HG03135 (cell line): ENCODE results near the gene TMPRSS4.

ENCODE experiments used
- ATAC-seq: cut with Tn5 transposase; IDR thresholded peaks from one replicate; pipeline ENCODE4 v1.9.1; 2021; ENCODE audit warnings: mild to moderate bottlenecking, moderate library complexity; ENCODE audit not compliant: unreplicated experiment

Gene TMPRSS4

DNA sequence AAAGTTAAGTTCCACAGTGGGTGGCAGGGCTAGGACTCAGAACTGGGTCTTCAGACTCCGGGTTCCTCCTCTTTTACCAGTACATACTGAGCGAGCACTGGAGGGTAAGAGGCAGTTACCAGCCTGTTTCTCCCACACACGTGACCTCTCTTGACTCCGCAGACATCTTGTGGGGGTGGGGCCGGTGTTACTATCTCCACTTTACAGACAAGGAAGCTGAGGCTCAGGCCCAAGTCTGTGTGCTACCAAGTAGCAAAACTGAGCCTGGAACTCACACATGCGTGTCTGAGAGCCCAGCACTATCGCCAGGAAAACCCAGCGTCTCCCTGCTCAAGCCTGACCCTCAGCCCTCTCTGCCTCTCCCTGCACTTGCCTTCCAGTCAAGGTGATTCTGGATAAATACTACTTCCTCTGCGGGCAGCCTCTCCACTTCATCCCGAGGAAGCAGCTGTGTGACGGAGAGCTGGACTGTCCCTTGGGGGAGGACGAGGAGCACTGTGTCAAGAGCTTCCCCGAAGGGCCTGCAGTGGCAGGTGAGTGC, 25.9 kb downstream of the TMPRSS4 start:
- no peak for ATAC-seq

DNA sequence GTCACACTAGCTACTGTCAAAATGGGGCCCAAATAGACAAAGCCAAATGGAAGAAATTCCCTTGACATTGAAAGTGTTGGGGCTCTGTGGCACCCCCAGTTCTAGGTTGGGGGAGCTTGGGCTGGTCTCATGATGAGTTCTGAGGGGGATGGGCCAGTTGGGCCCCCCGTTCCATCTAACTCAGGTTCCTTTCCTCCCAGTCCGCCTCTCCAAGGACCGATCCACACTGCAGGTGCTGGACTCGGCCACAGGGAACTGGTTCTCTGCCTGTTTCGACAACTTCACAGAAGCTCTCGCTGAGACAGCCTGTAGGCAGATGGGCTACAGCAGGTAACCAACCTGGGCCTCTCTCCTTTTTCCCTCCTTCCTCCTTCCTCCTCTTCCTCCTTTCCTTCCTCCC, 27.6 kb downstream of the TMPRSS4 start:
- no peak for ATAC-seq

DNA sequence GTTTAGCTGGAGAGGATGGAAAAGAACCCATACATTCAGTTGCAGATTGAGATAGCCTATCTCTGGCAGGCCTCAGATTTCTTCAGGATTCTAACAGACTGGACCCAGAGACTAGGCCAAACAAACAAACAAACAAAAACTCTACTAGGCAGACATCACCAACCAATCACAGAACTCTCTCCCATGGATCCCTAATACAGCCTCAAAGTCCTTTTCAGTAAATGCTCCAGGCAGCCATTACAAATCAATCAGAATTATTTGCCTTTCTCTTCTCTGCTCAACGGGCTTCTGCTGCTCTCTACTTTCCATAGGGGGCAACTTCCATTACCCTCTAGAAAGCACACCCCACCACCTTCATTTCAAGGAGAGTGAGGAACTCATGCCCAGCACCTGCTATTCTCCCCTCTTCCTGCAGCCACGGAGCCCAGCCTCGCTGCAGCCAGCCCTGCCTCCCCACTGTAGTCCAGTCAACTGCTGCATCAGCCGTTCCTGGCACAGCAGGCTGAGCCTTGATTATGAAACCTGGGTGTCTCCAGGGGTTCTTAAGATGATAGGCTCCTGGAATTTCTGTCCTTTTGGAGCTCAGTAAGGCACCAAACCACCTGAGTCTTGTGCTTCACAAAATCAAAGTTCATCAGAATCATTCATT, 28.9 kb downstream of the TMPRSS4 start:
- no peak for ATAC-seq

DNA sequence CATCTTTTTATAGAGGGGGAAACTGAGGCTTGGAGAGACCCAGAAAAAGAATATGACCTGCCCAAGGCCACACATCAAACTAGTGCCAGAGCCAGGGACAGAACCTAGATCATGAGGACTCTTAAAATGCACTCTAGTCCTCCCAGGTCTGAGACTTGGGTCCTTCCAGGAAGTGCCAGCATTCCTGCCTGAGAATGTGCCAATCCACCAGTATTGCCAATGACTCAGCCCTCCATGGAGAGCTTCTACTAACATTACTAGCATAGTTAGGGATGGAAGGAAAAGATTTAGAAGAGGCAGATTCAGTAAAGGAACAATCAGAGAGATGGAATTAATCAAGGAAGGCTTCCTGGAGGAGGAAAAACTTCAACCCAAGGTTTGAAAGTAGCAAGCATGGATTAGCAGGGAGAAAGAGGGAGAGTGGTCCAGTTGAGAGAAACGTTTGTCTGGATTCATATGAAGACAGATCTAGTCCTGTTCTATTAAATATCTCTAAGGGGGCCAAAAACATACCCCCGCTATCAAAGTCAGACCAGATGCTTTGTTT, 30.0 kb downstream of the TMPRSS4 start:
- ATAC-seq = no peak

DNA sequence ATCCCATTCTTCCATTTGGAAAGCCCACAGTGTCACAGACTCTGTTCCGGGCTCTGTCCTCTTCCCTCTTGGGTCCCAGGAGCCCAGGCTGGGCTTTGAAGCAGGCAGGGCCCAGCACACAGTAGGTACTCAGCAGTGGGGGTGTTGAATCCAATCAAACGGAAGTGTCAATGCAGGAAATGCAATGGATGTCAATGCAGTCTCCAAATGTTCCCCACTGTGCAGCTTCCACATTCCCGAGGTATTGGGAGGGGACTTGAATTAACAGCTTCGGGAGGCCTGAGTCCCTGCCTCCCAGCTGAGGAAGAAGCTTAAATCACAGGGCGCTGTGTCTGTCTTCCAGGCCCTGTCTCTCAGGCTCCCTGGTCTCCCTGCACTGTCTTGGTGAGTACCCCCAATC, 31.6 kb downstream of the TMPRSS4 start:
- ATAC-seq = no peak

DNA sequence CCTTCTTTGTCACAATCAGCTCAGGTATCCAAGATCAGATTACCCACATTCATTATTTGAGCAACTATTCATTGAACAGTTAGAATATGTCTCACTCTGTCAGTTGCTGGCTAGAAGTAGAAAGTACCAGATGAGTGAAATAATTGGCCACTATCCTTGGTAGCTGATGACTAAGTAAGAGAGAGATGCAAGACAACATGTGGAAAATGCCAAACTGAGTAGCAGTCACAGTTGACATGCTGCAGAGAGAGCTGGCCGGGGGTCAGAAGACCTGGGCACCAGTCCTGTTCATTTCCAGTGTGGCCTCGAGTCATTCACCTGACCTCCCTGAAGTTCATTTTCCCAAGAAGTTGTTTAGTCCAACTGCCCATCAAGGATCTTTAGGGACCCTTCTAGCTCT, 32.4 kb downstream of the TMPRSS4 start:
- no peak for ATAC-seq

DNA sequence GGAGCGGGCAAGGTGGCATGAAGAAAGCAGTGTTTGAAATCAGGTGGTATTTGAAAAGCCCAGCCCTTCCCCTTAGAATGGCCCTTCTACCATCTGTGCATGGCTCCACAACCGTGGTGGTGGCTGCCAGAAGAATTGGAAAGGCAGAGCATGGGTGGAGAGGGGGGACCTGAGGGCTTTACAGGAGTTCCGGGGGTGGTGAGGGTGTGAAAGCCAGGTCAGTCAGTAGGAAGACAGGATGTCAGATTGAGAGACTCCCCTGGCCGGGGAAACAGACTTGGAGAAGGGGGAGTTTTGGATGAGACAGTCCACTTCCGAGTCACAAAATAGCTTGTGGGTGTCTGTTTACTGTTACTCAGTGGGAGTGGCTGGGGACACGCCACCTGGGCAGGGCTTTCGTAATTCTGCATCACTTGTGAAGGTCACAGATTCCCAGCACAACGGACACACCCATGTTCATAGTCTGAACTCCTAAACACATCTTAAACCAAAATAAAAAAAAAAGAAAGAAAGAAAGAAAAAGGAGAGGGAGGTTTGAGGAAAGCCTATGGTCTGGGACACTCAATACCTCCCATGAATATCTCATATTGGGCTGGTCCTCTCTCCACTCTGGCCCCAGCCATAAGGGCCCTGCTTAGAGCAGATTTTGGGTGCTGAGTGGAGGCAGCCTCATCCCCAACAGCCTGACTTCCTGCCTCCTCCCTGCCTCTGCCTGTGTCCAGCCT, 34.3 kb downstream of the TMPRSS4 start:
- no peak for ATAC-seq

DNA sequence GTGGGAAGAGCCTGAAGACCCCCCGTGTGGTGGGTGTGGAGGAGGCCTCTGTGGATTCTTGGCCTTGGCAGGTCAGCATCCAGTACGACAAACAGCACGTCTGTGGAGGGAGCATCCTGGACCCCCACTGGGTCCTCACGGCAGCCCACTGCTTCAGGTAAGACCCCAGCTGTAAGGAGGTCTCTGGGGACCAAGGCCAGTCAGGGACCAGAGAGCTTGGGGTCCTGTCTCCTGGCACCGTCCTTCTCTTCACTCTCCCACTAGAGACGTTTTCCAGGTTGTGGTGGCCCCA, 34.8 kb downstream of the TMPRSS4 start:
- ATAC-seq = no peak

DNA sequence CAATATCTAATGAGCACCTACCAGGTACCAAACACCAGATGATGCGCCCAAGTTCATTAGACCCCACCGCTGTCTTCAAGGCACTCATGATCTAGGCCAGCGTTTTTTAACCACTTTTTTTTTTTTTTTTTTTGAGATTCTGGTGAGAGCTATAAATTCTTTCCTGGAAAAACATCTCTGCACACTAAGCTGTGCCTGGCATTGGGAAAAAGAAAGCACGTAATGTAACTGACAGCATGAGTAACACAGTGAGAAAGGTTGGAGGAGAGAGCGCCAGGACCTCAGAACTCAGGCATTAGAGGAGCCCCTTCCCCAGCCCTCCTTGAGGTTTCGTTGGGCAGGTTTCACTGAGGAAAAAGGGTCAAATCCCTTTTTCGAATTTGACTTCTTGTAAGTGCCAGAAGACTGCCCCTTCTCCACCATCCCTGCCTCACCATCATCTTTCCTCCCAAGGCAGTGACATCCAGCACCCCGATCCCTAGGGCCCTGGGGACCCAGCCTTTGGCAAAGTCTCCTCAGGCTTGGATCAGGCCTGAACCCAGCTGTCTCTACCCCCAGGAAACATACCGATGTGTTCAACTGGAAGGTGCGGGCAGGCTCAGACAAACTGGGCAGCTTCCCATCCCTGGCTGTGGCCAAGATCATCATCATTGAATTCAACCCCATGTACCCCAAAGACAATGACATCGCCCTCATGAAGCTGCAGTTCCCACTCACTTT, 36.0 kb downstream of the TMPRSS4 start:
- no peak for ATAC-seq

DNA sequence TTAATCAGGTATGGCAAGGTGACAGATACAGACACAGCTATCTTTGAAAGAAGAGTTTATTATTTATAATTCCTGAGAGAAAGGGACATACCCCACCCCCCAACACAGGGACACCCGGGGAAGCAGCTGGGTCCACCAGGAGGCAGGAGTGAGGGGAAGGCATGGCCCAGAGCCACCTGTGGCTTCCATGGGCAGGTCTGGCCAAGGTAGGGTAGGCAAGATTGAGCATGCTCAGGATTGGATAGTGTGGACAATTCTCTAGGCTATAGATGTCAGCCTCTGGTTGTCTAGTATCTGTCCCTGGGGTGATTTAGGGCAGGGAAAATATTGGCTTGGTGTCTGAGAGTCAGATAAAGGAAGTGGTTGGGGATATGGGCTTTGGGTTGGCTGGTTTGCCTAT, 37.4 kb downstream of the TMPRSS4 start:
- ATAC-seq = no peak

DNA sequence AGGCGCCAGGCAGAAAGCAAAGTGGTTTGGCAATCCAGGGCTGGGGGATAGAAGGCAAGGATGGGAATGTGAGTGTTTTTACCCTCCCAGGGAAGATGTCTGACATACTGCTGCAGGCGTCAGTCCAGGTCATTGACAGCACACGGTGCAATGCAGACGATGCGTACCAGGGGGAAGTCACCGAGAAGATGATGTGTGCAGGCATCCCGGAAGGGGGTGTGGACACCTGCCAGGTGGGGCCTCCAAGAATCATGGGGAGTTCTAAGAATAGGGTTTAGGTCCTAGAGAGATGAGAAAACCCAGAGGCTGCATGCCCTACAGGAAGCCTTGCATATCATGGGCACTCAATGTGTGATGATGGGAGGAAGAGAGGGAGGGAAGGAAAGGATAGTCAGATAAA, 38.2 kb downstream of the TMPRSS4 start:
- no peak for ATAC-seq

DNA sequence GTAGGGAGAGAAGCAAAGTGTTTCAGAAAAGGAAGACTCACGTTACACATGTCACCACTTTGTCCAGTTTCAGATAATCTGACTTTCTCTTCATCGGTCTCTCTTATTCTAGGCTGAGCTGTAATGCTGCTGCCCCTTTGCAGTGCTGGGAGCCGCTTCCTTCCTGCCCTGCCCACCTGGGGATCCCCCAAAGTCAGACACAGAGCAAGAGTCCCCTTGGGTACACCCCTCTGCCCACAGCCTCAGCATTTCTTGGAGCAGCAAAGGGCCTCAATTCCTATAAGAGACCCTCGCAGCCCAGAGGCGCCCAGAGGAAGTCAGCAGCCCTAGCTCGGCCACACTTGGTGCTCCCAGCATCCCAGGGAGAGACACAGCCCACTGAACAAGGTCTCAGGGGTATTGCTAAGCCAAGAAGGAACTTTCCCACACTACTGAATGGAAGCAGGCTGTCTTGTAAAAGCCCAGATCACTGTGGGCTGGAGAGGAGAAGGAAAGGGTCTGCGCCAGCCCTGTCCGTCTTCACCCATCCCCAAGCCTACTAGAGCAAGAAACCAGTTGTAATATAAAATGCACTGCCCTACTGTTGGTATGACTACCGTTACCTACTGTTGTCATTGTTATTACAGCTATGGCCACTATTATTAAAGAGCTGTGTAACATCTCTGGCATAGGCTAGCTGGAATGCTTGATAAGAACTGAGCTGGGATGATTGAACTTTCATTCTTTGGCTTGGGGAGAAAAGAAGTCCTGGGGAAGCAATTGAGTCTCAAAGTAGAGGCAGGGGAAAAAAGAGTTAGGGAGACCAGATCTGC, 41.1 kb downstream of the TMPRSS4 start:
- no peak for ATAC-seq

DNA sequence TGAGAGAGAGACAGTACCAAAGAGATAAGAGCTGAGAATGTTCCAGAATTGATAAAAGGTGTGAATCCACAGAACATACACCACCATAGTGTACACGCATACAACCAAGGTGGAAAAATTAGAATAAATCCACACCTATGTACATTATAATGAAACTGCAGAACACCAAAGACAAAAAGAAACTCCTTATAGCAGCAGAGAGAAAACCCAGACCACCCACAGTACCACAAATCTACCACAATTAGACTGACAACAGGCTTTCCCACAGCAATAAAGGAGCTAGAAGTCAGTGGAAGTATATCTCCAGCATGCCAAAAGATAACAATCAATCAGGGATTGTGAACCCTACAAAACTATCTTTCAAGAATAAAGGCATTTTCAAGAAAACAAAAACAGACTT, 43.9 kb downstream of the TMPRSS4 start:
- ATAC-seq = no peak

DNA sequence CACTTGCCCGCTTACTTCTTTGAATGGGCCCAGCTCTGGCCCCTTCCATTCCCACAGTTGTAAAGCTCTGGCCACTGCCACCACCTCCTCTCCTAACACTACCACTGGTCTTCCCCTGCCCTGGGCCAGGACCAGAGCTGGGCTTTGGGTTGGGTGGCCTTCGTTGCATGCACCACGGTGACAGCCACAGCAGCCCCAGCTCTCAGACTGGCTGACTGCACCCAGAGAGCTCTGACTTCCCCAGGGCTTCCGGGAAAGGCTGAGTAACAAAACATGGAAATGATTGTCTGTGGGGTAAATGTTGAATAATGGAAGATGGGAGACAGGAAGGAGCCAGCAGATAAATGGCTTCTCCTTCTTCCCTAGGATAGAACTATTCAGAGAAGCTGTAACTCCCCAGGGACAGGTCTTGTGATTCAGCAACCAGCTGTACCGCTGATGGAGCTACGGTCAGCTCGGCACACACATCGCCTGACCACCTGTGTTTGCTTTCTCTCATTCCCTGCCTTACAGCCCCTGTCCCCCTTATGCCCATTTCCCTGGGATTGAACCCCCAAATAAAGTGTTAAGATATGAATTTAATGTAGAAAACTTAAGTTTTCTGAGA, 48.2 kb downstream of the TMPRSS4 start:
- no peak for ATAC-seq

DNA sequence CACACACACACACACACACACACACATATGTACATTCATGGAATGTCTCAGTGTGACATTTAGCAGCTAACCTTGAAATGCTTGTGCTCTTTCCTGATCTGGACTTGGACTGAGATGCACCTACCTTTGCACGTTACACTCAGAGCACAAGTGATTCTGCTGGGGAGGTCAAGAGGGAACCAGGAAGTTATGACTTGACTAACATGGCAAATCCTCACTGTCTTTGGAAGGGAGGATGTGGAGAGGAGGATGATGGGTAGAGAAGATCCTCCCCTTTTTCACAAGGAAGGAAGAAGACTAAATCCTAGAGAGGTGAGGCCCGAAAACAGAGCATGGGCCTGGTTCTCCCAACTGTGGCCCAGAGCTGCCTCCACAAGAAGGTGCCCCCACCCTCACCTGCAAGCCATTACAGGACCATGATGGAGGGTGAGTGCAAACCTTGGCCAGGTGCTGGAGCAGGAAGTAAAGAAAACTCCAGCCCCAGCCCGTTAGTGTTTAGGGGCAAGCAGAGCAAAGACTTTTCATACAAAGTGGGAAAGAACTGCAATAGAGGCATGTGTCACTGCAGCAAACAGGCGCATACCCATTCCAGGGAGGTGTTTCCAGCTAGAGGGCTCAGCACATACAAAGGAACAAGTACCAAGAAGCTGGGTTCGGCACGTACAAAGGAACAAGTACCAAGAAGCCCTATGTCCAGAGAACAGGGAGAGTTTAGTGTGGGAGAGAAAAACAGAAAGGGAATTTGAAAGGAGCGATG, 49.4 kb downstream of the TMPRSS4 start:
- no peak for ATAC-seq

DNA sequence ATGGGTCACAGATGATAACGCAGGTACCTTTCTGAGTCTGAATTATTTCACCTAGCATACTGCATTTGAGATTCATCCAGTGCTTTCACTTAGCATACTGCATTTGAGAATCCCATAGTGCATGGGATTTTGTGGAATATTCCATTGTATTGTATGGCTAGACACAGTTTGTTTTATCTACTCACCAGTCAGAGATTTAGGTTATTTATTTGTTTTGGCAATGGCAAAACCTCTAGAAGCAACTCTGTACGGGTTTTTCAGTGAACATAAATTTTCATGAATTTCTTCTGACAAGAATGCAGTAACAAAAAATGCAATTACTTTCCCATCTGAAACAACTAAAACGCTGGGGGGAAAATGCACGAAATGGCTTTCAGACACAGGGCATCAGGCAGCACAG, 51.4 kb downstream of the TMPRSS4 start:
- no peak for ATAC-seq

DNA sequence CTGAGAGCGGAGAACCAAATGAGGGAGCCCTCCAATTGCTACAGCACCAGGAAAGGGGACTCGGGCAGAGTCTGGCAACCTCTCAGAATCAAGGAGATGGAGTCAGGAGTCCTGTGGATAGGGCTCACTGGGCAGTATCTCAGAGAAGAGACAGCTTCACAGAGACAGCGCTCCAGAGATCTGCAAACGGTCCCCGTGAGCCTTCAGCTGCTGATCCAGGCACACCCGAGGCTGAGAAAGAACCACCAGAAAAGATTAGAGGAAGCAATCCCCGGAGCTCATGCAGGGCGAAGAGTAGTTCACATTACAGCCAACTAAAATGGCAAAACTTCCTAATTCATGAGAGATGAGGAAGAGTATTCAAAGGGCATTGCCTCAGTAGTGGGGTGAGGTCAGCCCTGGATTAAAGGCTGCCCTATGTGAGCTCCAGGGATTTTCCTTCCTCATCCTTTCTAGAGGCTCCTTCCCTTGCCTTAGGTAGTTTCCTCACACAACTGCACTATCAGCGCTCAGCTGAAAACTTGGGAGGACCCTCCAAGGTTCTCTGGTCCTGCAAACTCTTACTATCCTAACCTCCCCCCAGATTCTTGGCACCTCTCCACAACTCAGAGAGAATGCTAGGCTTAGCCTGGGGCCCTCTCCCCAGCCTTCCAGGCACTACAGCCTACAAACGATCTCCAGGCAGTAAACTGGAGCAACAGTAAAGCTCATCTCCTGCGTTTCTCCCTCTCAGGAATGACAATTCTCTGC, 52.0 kb downstream of the TMPRSS4 start:
- no peak for ATAC-seq

DNA sequence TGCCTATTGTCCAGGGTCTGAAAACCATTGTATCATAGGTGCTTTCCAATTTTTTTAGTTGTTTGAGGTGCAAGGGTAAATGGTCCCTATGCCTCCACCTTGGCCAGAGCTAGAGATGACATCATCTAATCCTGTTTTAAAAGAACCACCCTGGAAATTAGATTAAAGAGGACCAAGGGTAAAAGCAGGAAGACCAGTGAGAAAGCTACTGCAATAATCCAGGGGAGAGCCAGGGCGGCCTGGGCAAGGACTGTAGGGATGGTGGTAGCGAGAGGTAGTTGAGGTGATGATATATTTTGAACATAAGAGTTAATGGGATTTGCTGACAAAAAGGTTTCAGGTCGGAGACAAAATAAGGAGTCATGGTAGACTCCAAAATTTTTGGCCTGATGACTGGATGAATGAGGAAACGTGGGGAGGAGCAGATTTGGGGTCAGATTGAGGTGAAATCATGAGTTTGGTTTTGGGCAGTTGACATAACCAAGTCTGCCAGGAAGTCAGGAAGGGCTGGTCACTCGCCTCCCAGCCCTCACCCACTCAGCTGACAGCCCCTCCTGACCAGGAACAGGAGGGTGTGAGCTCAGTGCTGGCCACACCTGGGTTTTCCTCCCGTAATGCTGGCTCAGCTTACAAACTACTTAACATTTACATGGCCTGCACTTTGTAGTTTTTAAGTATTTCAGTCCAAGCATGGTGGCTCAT, 52.7 kb downstream of the TMPRSS4 start:
- ATAC-seq = no peak
